Astrocyte of the hippocampus (primary cell): ENCODE data around the gene TRIM46.
"Not testable (repeated sequence)": the region's sequence is repeated elsewhere in the genome, so short reads cannot be mapped to it uniquely, and the experiment has no call there.

Experiments used
- DNase-seq: peaks from one replicate; pipeline ENCODE4 v3.0.0; 2011; ENCODE audit warnings: low read depth, low spot score

Gene TRIM46

DNA sequence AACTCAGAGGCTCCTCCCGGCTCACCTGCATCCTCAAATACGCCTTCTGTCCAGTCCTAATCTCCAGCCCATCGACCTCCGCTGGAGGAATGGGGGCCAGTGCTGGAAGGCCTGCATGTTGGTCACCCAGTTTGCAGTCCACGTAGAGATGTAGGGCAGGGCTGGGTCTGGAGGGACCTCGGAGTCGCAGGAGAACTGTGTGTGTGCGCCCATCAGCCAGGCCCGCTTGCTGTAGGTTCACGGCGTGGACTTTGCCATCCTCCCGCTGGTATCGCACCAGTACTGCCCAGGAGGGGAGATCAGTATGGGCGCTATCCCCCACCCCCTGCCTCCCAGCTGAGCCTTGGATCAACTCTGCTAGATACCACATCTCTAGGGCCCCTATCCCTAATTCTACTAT, 31.4 kb downstream of the TRIM46 start:
- no peak for DNase-seq

- no peak for DNase-seq
Observed at GRCh38 chr1:155205969-155206593, 32.4 kb downstream of the TRIM46 start.

DNA sequence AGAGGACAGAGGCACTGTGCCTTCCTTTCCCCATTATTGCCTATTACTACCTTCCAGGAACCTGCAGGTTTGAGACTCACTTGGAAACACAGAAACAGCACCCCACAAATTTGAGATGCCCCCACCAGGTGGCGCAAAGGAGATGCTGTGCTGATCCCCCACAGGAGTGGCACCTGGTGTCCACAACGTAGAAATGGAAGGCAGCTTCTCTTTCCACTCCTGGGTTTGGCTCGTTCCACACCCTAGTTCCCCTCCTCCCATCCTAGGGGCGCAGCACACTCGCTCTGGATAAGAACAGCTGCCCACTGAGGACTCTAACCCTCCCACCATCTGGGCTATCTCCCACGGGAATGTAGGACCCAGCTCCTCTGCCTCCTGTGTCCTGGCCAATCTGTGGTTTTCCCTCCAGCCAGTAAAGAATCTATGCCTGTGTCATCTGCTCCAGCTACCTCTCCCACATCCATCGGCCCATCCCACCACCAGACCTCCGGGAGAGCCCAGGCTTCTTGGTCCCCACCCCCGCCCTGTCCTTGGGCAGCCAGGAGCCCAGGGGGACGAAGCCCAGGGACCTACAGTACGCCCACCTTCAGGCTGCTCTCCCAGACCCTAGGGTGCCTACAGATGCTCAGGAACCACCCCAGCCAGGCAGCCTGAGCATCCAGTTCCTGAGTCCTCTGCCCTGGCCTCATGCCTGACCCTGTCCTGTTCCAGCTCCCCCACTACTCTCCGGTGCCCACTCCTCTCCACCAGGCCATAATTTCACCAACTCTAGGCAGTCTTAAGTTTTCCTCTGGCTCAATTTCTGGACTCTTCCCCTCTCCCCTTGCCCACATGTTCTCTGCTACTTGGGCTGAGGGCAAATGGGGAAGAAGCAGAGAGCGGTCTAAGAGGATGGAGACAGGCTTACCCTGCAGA, 33.5 kb downstream of the TRIM46 start:
- DNase-seq, result peak; percentile 92

DNA sequence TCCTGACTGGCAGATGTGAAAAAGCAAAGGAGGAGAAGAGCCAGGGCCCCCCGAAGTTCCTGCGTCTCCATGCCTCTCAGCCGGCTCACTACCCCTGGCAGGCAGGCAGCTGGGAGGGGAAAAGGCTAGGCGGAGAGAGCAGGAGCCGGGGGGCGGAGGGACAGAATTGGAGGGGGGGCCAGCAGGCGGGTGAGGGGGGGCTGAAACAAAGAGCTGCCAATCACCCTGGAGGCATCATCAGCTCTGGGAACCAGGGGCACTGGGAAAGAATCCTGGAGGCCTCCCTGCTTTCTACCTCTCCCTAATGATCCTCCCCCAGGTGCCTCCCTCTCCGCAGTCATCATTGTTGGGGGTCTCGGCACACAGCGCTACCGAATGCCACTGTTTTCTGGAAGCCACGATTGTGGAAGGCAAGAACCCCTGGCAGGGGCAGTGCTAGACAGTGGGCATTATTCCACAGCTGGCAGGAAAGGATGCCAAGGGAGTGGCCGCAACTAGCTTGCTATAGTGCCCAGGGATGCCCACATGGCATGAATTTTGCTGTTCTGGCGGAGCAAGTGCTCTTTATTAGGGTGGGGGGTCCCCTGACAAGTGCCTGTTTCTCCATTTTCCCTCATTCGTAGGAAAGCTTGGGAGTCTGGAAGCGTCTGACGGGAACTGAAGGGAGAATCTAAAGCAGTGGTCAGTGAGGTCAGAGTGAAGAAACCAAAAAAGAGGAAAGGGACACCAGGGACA, 34.3 kb downstream of the TRIM46 start, which contains the start of gene THBS3:
THBS3 (minus strand) TSS at position 92 of the 735 bp plus-strand sequence; CDS start at position 71, 21 bp downstream.
- peak; percentile 91 for DNase-seq

- DNase-seq, result peak; percentile 96
Observed at GRCh38 chr1:155208541-155209311, 35.1 kb downstream of the TRIM46 start, which contains the start of gene MTX1. Gene MTX1, plus strand, starts transcription at chr1:155208695. Its CDS starts 110 bp downstream, at chr1:155208805.

GRCh38 chr1:155209312-155209721, 35.7 kb downstream of the TRIM46 start:
- no peak for DNase-seq

- DNase-seq, result no peak
Observed at GRCh38 chr1:155210314-155211104, 36.9 kb downstream of the TRIM46 start.

DNA sequence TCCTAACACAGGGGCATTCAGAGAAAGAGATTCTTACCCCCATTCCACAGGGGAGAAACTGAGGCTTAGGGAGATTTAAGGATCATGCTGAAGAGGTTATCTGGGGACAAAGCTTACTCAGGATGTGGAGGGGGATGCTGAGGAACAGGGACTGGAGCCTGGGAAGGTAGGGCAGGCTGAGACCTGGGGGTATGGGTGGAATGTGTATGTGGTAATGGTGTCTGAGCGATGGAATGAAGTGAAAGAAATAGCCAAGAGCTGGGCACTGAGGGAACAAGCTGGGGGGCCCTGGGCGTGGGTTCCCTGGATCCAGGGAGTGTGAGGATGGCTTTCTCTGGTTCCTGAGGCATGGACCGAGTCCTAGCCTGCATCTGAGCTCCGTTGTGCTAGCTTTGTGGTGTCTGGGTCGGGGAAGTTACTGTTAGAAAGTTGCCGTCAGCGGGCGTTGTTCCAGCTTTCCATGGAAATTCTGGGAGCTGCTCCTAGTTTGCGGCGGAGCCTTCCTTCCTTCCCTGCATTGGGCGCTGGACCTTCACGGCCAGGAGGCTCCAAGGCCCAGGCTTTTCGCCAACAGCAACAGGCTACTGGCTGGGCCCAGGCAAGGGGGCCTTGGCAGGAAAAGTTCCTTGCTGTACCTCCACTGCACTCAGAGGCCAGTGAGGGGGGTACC, 37.9 kb downstream of the TRIM46 start:
- DNase-seq, result peak; percentile 92

- DNase-seq, result not testable (repeated sequence)
Observed at GRCh38 chr1:155212051-155212440, 38.4 kb downstream of the TRIM46 start.

DNA sequence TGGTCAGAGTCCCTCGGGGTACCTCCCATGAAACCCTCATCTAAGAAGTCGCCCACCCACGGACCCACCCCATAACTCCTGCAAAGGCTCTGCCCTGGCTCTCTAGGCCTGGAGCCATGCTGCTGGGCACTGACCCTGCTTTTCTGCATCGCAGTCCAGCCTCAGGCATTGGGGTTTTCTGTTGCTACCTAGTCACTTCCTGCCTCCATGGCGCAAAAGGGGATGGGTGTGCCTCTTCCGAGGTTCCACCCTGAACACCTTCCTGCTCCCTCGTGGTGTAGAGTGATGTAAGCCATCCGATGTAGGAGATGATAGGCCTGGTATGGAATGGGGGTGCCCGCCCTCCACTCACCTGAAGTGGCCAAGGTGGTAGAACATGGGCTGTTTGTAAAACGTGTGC, 41.1 kb downstream of the TRIM46 start:
- not testable (repeated sequence) for DNase-seq

DNA sequence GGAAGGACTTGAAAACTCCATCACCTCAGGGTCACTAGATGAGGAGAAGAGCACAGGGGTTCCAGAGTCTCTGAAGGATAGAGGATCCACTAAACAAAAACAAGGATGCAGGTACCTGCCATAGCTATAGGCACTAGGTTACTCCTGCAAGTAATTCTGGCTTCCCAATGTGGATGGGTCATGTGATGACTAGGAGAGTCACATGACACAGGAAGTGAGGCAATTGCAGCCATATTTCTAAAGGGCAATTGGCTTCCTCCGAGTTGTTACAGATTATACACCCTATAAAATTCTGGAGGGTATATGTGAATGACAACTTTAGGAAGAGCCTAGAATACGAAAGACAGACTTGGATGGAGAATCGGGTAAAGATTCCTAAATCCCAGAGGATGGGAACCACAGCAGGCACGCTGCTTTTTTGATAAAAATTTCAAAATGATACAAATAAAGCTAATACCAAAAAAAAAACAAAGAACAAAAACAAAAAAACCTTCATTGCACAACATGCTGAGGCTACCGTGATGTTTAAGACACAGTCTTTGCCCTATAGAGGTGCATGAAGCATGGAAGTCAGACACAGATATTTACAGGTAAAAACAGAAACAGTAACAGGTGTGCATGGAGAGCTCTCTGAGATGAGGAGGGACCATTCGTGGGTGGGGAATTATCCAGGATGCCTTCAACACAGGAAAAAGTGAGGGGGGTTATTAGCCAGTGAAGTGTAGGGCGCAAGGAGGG, 45.4 kb downstream of the TRIM46 start:
- peak; percentile 55 for DNase-seq

DNA sequence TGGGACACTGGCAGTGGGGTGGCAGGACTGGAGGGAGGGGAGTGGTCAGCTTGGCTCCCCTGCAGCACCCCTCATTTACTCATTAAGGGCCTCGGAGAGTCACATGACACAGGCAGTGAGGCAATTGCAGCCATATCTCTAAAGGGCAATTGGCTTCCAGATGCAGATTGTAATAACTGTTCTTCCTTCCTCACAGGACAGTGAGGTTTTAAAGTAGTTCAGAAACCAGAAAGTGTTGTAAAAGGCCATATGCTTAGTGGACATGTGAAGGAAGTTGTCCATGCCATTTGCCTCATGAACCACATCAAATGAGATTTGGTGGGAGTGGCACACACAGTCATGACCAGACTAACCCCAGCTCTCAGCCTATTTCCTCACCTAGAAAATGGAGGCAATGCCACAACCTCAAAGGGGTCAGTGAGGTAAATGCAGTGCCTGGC, 46.0 kb downstream of the TRIM46 start:
- no peak for DNase-seq

DNA sequence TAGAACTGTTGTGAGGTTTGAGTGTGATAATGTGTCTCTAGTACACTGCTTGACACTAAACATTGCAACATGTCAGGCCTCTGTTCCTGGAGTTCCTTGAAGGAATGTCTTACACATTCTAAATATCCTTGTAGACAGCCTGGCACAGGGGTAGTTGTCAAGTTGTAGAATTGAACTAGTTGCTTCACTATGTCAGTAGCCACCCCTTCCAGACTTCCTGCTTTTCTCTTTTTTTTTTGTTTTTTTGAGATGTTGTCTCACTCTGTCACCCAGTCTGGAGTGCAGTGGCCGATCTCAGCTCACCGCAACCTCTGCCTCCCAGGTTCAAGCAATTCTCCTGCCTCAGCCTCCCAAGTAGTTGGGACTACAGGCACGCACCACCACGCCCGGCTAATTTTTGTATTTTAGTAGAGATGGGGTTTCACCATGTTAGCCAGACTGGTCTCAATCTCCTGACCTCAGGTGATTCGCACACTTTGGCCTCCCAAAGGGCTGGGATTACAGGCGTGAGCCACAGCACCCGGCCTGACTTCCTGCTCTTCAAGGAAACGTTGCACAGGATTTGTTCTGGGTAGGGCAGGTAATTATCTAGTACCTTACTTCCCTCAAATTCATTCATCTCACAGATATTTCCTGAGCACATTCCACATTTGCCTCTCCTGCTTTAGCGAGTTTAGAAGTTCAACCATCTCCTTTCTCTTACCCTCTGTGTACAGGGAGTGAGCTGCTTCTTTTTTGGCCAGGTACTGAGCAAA, 46.7 kb downstream of the TRIM46 start:
- not testable (repeated sequence) for DNase-seq

DNA sequence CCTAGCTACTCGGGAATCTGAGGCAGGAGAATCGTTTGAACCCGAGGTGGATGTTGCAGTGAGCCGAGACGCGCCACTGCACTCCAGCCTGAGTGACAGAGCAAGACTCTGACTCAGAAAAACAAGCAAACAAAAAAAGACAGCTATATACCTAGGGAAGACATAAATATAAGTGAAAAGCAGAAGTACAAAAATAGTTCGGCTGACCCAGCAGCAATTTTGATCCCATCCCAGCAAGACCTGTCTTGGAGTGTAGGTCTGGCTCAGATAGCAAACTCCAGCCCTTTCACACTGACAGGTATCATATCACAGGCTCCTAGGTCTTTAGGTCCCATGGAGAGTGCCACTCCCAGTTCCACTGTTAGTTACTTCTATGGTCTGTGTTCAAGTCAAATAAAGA, 49.4 kb downstream of the TRIM46 start:
- DNase-seq, result no peak

GRCh38 chr1:155225404-155225759, 51.7 kb downstream of the TRIM46 start:
- DNase-seq, result not testable (repeated sequence)

GRCh38 chr1:155226188-155226909, 52.7 kb downstream of the TRIM46 start:
- DNase-seq, result peak; percentile 90

- DNase-seq, result peak; percentile 72
Observed at GRCh38 chr1:155226910-155227260, 53.2 kb downstream of the TRIM46 start.
